IPS-18c (cell line): ENCODE results near the gene CTDSP1.

ENCODE experiments used
- H3K4me3 ChIP-seq: 2 replicates; pipeline ENCODE4 v1.7.0; 2013; ENCODE audit warnings: low read depth, mild to moderate bottlenecking, low read length, moderate library complexity; ENCODE audit not compliant: insufficient read depth
- H3K9me3 ChIP-seq: one replicate; pipeline ENCODE4 v1.6.1; 2013; ENCODE audit warnings: mild to moderate bottlenecking, low read length, moderate library complexity; ENCODE audit not compliant: control insufficient read depth, insufficient read depth

CTDSP1 gene

GRCh38 chr2:218375212-218375611, 24.5 kb upstream of the CTDSP1 start:
- Histone ChIP-seq H3K9me3 (no peaks in the 10 kb centered on the region), H3K4me3 (no peak overlapping the region)

GRCh38 chr2:218378053-218378452, 21.6 kb upstream of the CTDSP1 start:
- Histone ChIP-seq H3K9me3 (no peaks in the 10 kb centered on the region), H3K4me3 (no peak overlapping the region)

- no peak within 1 kb of the TSS for H3K4me3 ChIP-seq
- no peaks in the 10 kb centered on the region for H3K9me3 ChIP-seq
Measured at GRCh38 chr2:218381916-218382366, 17.7 kb upstream of the CTDSP1 start, which contains the start of gene SLC11A1. Gene SLC11A1, plus strand, starts transcription at chr2:218382273. Its CDS starts 96 bp downstream, at chr2:218382369.

- no peak overlapping the region for H3K4me3 ChIP-seq
Measured at GRCh38 chr2:218382785-218383184, 16.9 kb upstream of the CTDSP1 start.

GRCh38 chr2:218383892-218384519, 15.7 kb upstream of the CTDSP1 start:
- Histone ChIP-seq H3K9me3 (no peaks in the 10 kb centered on the region), H3K4me3 (no peak overlapping the region)

More at GRCh38 chr2:218382785-218383184, 16.9 kb upstream of the CTDSP1 start:
- no peaks in the 10 kb centered on the region for H3K9me3 ChIP-seq

GRCh38 chr2:218384975-218385374, 14.7 kb upstream of the CTDSP1 start:
- H3K4me3 ChIP-seq: no peak overlapping the region
- H3K9me3 ChIP-seq: no peaks in the 10 kb centered on the region

GRCh38 chr2:218386505-218387368, 12.9 kb upstream of the CTDSP1 start:
- Histone ChIP-seq H3K4me3 (peak overlapping the region; percentile 82), H3K9me3 (no peaks in the 10 kb centered on the region)

GRCh38 chr2:218387369-218388194, 12.1 kb upstream of the CTDSP1 start:
- Histone ChIP-seq H3K9me3 (no peaks in the 10 kb centered on the region), H3K4me3 (peak overlapping the region; percentile 82)

- H3K9me3 ChIP-seq: no peaks in the 10 kb centered on the region
- no peak overlapping the region for H3K4me3 ChIP-seq
Measured at GRCh38 chr2:218389333-218390150, 10.1 kb upstream of the CTDSP1 start.

GRCh38 chr2:218391202-218391601, 8.5 kb upstream of the CTDSP1 start:
- Histone ChIP-seq H3K4me3 (no peak overlapping the region), H3K9me3 (no peaks in the 10 kb centered on the region)

- H3K4me3 ChIP-seq: no peak overlapping the region
- H3K9me3 ChIP-seq: no peaks in the 10 kb centered on the region
Measured at GRCh38 chr2:218392459-218392858, 7.2 kb upstream of the CTDSP1 start.

- Histone ChIP-seq H3K4me3 (no peak overlapping the region), H3K9me3 (peaks cover 2% of the 10 kb centered on the region)
Measured at GRCh38 chr2:218392891-218393462, 6.7 kb upstream of the CTDSP1 start.

GRCh38 chr2:218393750-218394290, 5.8 kb upstream of the CTDSP1 start:
- Histone ChIP-seq H3K9me3 (peaks cover 2% of the 10 kb centered on the region), H3K4me3 (no peak overlapping the region)

GRCh38 chr2:218394298-218395089, 5.2 kb upstream of the CTDSP1 start:
- H3K9me3 ChIP-seq: peaks cover 2% of the 10 kb centered on the region
- no peak overlapping the region for H3K4me3 ChIP-seq

GRCh38 chr2:218395090-218395444, 4.6 kb upstream of the CTDSP1 start:
- peaks cover 2% of the 10 kb centered on the region for H3K9me3 ChIP-seq
- no peak overlapping the region for H3K4me3 ChIP-seq

- Histone ChIP-seq H3K4me3 (peak overlapping the region; percentile 96), H3K9me3 (peaks cover 2% of the 10 kb centered on the region)
Measured at GRCh38 chr2:218395456-218395825, 4.2 kb upstream of the CTDSP1 start.
